ENCODE data around the gene ELFN2. TPM values are rescaled to one million over a fixed set of nuclear protein-coding genes. Genes with fewer than 3 reads are reported as not detected.

Gene ELFN2
- total RNA-seq, 3 donors from 2014 or later, result not detected

DNA sequence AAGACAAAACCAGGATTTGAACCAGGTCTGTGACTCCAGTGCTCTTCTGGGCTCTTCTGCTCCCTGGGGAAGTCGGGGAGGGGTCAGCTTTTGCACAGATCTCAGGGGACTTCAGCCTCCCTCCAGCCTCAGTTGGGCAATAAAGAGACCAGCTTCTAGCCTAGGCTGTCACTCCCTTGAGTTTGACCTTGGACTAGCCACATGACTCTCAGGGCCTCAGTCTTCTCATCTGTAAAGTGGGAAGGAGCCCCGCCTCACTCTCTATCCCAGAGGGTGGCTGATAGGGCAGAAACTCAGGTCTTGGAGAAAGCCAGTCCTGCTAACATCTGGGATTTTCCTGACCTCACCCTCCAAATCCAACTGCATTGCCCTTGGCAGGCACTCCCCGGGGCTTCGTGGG is 38.7 kb downstream of the ELFN2 start:
- H3K4me3 ChIP-seq, result no peak overlapping the region
- no peaks in the 10 kb centered on the region for H3K36me3 ChIP-seq
- no peaks in the 10 kb centered on the region for H3K9me3 ChIP-seq
- TF ChIP-seq POLR2A (IDR thresholded peaks at IDR 0.05) (no peak), POLR2AphosphoS5 (IDR thresholded peaks at IDR 0.05) (no peak)
- TF ChIP-seq, protein P1, sequence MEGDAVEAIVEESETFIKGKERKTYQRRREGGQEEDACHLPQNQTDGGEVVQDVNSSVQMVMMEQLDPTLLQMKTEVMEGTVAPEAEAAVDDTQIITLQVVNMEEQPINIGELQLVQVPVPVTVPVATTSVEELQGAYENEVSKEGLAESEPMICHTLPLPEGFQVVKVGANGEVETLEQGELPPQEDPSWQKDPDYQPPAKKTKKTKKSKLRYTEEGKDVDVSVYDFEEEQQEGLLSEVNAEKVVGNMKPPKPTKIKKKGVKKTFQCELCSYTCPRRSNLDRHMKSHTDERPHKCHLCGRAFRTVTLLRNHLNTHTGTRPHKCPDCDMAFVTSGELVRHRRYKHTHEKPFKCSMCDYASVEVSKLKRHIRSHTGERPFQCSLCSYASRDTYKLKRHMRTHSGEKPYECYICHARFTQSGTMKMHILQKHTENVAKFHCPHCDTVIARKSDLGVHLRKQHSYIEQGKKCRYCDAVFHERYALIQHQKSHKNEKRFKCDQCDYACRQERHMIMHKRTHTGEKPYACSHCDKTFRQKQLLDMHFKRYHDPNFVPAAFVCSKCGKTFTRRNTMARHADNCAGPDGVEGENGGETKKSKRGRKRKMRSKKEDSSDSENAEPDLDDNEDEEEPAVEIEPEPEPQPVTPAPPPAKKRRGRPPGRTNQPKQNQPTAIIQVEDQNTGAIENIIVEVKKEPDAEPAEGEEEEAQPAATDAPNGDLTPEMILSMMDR (IDR thresholded peaks at IDR 0.05), result no peak
- H3K4me1 ChIP-seq, result no peaks in the 10 kb centered on the region
- H3K27me3 ChIP-seq, result peaks cover 0 to 13% of the 10 kb centered on the region in 2 donors
- no peak overlapping the region for H3K27ac ChIP-seq
- intact Hi-C loops (cut with DNase I; ENCODE audit: low total_unique reads), result no loop called here
- no peak for DNase-seq (ENCODE audit: low spot score in 2 of 2)

DNA sequence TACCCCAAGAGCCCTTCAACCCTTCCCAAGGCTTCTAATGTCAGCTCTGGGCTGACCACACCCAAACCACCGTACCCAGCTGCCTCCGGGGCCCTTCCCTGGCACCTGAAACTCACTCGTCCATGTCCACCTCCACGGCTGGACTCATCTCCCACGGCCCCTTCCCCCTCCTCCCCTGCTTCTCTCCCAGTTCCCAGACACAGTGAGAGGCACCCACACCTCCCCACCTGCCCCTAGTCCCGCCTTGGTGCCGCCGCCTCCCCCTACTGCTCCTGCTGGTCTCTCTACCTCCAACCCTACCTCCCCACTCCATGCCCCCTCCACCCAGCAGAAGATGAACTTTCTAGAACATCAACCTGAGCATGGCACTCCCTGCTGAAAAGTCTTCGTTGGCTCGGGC is 39.5 kb downstream of the ELFN2 start:
- DNase-seq (ENCODE audit: low spot score in 2 of 2), result no peak
- Histone ChIP-seq H3K27me3 (peaks cover 0 to 15% of the 10 kb centered on the region in 2 donors), H3K4me1 (no peaks in the 10 kb centered on the region), H3K36me3 (no peaks in the 10 kb centered on the region), H3K27ac (no peak overlapping the region), H3K9me3 (no peaks in the 10 kb centered on the region), H3K4me3 (no peak overlapping the region)
- intact Hi-C loops (cut with DNase I; ENCODE audit: low total_unique reads), result no loop called here
- TF ChIP-seq POLR2A (IDR thresholded peaks at IDR 0.05) (no peak), POLR2AphosphoS5 (IDR thresholded peaks at IDR 0.05) (no peak)
- TF ChIP-seq, protein P1 (IDR thresholded peaks at IDR 0.05), result no peak

DNA sequence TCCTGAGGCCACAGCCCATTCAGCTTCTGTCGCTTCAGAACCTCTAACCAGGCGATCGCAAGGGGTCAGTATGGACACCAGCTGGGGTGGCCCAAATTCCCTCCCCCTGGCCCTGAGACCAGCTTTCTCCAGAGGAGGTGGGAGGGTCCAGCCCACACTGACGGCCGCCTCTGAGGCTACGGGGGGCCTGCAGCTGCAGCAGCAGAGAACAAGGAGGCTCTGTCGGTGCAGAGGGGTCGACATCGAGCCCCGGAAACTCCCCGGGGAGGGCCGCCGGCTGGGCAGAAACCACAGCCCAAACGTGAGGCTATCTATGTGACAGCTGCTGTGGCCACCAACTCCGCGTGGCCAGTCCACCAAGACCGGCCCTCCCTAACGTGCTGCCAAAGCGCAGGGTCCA is 40.8 kb downstream of the ELFN2 start:
- intact Hi-C loops (cut with DNase I; ENCODE audit: low total_unique reads), result no loop called here
- Histone ChIP-seq H3K27me3 (peaks cover 0 to 18% of the 10 kb centered on the region in 2 donors), H3K4me1 (no peaks in the 10 kb centered on the region), H3K36me3 (no peaks in the 10 kb centered on the region), H3K27ac (no peak overlapping the region), H3K4me3 (no peak overlapping the region), H3K9me3 (no peaks in the 10 kb centered on the region)
- DNase-seq (ENCODE audit: low spot score in 2 of 2), result no peak
- TF ChIP-seq, protein P1 (IDR thresholded peaks at IDR 0.05), result no peak
- TF ChIP-seq POLR2AphosphoS5 (IDR thresholded peaks at IDR 0.05), result no peak
- no peak for TF ChIP-seq POLR2A (IDR thresholded peaks at IDR 0.05)

DNA sequence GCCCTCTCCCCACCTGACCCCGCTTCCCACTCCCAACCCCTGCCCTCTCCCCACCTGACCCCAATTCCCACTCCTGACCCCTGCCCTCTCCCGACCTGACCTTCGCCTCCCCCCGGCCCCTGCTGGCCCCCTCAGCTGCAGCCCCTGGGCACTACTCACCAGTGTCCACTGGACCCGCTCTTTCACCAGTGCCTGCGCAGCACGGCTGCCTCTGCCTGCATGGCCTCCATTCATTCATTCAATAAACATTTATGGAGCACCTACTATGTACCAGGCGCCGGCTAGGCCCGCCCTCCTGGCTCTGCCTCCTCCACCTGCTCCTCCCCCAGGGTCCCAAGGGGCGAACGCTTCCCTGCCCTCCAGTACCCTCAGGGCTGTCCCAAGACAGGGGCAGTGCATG is 42.6 kb downstream of the ELFN2 start:
- TF ChIP-seq POLR2A (IDR thresholded peaks at IDR 0.05), result no peak
- no peak for TF ChIP-seq POLR2AphosphoS5 (IDR thresholded peaks at IDR 0.05)
- TF ChIP-seq, protein P1 (IDR thresholded peaks at IDR 0.05), result no peak
- intact Hi-C loops (cut with DNase I; ENCODE audit: low total_unique reads), result no loop called here
- Histone ChIP-seq H3K27ac (no peak overlapping the region), H3K27me3 (peaks cover 0 to 34% of the 10 kb centered on the region in 2 donors), H3K36me3 (no peaks in the 10 kb centered on the region), H3K9me3 (no peaks in the 10 kb centered on the region), H3K4me1 (no peaks in the 10 kb centered on the region), H3K4me3 (no peak overlapping the region)
- no peak for DNase-seq (ENCODE audit: low spot score in 2 of 2)

DNA sequence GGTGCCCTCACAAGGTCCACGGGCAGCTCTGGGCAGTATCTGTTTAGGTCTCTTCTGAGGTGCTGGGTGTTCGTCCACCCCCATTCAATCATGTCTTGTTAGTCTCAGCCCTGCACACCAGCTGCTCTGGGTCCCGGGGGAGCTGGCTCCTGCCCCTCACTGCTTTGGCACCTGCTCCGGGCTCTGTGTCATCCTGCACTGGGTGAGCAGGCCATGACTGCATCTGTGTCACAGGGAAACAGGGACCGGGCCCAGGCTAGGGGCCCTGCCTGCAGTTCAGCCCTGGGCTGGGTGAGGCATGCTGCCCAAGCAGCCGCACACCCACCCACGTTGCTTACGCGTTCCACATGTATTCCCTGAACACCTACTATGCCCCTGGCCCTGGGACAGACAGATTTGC is 43.9 kb downstream of the ELFN2 start:
- TF ChIP-seq POLR2A (IDR thresholded peaks at IDR 0.05) (no peak), POLR2AphosphoS5 (IDR thresholded peaks at IDR 0.05) (no peak)
- TF ChIP-seq, protein P1 (IDR thresholded peaks at IDR 0.05), result no peak
- no peak overlapping the region for H3K27ac ChIP-seq
- no peak overlapping the region for H3K4me3 ChIP-seq
- H3K9me3 ChIP-seq, result no peaks in the 10 kb centered on the region
- no peaks in the 10 kb centered on the region for H3K4me1 ChIP-seq
- no peak for DNase-seq (ENCODE audit: low spot score in 2 of 2)
- peaks cover 0 to 34% of the 10 kb centered on the region in 2 donors for H3K27me3 ChIP-seq
- intact Hi-C loops (cut with DNase I; ENCODE audit: low total_unique reads), result no loop called here
- H3K36me3 ChIP-seq, result no peaks in the 10 kb centered on the region

Data from breast epithelium (tissue), 4 donors.